A673 (cell line): Measurements from ENCODE around the gene MAML3. TPM values are rescaled to one million over a fixed set of nuclear protein-coding genes. Genes with fewer than 3 reads are reported as not detected.

ENCODE experiments used
- BruUV-seq: library from RNA; stranded (reverse); fragments of 400-500 nt; replicated peaks from 2 replicates; lab custom pipeline; 2021; lab: Mats Ljungman, UMichigan
- CTCF ChIA-PET: fragments of 300-600 bp; sonication (Branson Sonifier 250); formaldehyde crosslinking; loops from one replicate; lab custom pipeline; 2022; ENCODE audit warnings: antibody characterized with exemption; lab: Charles Lee
- POLR2A ChIA-PET: fragments of 300-600 bp; sonication (Branson Sonifier 250); formaldehyde crosslinking; loops from one replicate; lab custom pipeline; 2022; ENCODE audit warnings: antibody characterized with exemption; ENCODE audit not compliant: low non-redundant PET; lab: Charles Lee
- DNase-seq: peaks from one replicate; pipeline ENCODE4 v3.0.0-alpha.2; 2015; ENCODE audit warnings: low spot score
- H3K27ac ChIP-seq: fragments of 200-600 bp; sonication (generic); 2 replicates; pipeline ENCODE4 v1.5.1; 2016; ENCODE audit warnings: mixed run types, low read depth, mild to moderate bottlenecking, mixed read lengths, antibody characterized with exemption, low read length; ENCODE audit not compliant: poor library complexity, severe bottlenecking
- H3K27me3 ChIP-seq: fragments of 200-600 bp; sonication (generic); replicated peaks from 2 replicates; pipeline ENCODE4 v1.6.1; 2017; ENCODE audit warnings: mixed run types, low read depth, mild to moderate bottlenecking, mixed read lengths, antibody characterized with exemption, low read length; ENCODE audit not compliant: insufficient read depth, poor library complexity
- H3K36me3 ChIP-seq: fragments of 200-600 bp; sonication (generic); 2 replicates; pipeline ENCODE4 v1.6.1; 2016; ENCODE audit warnings: mixed run types, mild to moderate bottlenecking, mixed read lengths, antibody characterized with exemption, low read length; ENCODE audit not compliant: insufficient read depth, poor library complexity, severe bottlenecking
- H3K4me1 ChIP-seq: fragments of 200-600 bp; sonication (generic); 2 replicates; pipeline ENCODE4 v1.6.1; 2017; ENCODE audit warnings: mixed run types, mild to moderate bottlenecking, mixed read lengths, antibody characterized with exemption, low read length; ENCODE audit not compliant: insufficient read depth, poor library complexity, severe bottlenecking
- H3K4me3 ChIP-seq: fragments of 200-600 bp; sonication (generic); 2 replicates; pipeline ENCODE4 v1.5.1; 2016; ENCODE audit warnings: low read depth, mixed run types, mild to moderate bottlenecking, mixed read lengths, low read length; ENCODE audit not compliant: poor library complexity, severe bottlenecking
- H3K9me3 ChIP-seq: fragments of 200-600 bp; sonication (generic); 2 replicates; pipeline ENCODE4 v1.6.1; 2016; ENCODE audit warnings: mixed run types, low read depth, mild to moderate bottlenecking, mixed read lengths, antibody characterized with exemption, low read length; ENCODE audit not compliant: poor library complexity, severe bottlenecking
- CTCF ChIP-seq: fragments of 300-800, 200-600 bp; sonication (generic); conservative IDR thresholded peaks from 2 replicates; pipeline ENCODE4 v1.5.1; 2017; ENCODE audit warnings: low read depth, mild to moderate bottlenecking, antibody characterized with exemption, low read length, moderate library complexity, mixed read lengths
- EZH2 ChIP-seq: fragments of 200-600 bp; sonication (generic); IDR thresholded peaks from 2 replicates; pipeline ENCODE4 v1.6.1; 2017; ENCODE audit warnings: borderline replicate concordance, low read depth, mild to moderate bottlenecking, mixed read lengths, antibody characterized with exemption, low read length; ENCODE audit not compliant: poor library complexity, severe bottlenecking
- intact Hi-C: fragments of 100-400 bp; cut with micrococcal nuclease; formaldehyde crosslinking; loops from one replicate; pipeline ENCODE4 v1.10.0; 2022; ENCODE audit not compliant: unreplicated experiment
- total RNA-seq: library from RNA; stranded (reverse); gene quantifications from 2 replicates; pipeline ENCODE4 v1.2.3, GENCODE V29; 2021

MAML3 gene
- total RNA-seq, 1 experiment from 2014 or later = 3.7 TPM

GRCh38 chr4:139740531-139741041 is 413.4 kb downstream of the MAML3 start:
- intact Hi-C loops = no loop called here
- H3K36me3 ChIP-seq = no peaks in the 10 kb centered on the region
- H3K27ac ChIP-seq = no peak overlapping the region
- BruUV-seq = no TSS peak
- POLR2A ChIA-PET = no interaction called here
- CTCF ChIA-PET = no interaction called here
- no peak overlapping the region for H3K4me3 ChIP-seq
- DNase-seq = peak; percentile 74
- peaks cover 4% of the 10 kb centered on the region for H3K4me1 ChIP-seq
- no peaks in the 10 kb centered on the region for H3K9me3 ChIP-seq
- peak; percentile 38; the same call in 1 of the 2 replicates for TF ChIP-seq CTCF
- TF ChIP-seq EZH2 = no peak
- no peaks in the 10 kb centered on the region for H3K27me3 ChIP-seq

- intact Hi-C loops = no loop called here
- TF ChIP-seq EZH2 (no peak), CTCF (no peak)
- Histone ChIP-seq H3K4me3 (no peak overlapping the region), H3K9me3 (no peaks in the 10 kb centered on the region), H3K27ac (no peak overlapping the region), H3K27me3 (no peaks in the 10 kb centered on the region), H3K36me3 (no peaks in the 10 kb centered on the region), H3K4me1 (peaks cover 8% of the 10 kb centered on the region)
- no peak for DNase-seq
- POLR2A ChIA-PET = no interaction called here
- no TSS peak for BruUV-seq
- CTCF ChIA-PET = no interaction called here
Measured at GRCh38 chr4:139740121-139740520, 413.9 kb downstream of the MAML3 start.

GRCh38 chr4:139738846-139739613 is 415.0 kb downstream of the MAML3 start:
- ChIA-PET CTCF (interaction anchor here (0.7 kb wide), 1 partner anchor 273 kb away, joined by 6 read pairs; no protein-coding TSS in a partner anchor), POLR2A (interaction anchor here (0.6 kb wide), 1 partner anchor 154 kb away, joined by 13 read pairs; no protein-coding TSS in a partner anchor)
- no peak overlapping the region for H3K27ac ChIP-seq
- peaks cover 17% of the 10 kb centered on the region for H3K4me1 ChIP-seq
- H3K4me3 ChIP-seq = no peak overlapping the region
- no peaks in the 10 kb centered on the region for H3K27me3 ChIP-seq
- H3K36me3 ChIP-seq = no peaks in the 10 kb centered on the region
- DNase-seq = no peak
- no TSS peak for BruUV-seq
- TF ChIP-seq EZH2 = no peak
- no peak for TF ChIP-seq CTCF
- no peaks in the 10 kb centered on the region for H3K9me3 ChIP-seq
- intact Hi-C loops = loop anchor here (5.0 to 10.0 kb wide), 3 partner anchors 273 to 616 kb away; no protein-coding TSS in a partner anchor
